ENCODE measurements around the gene TAOK2.

GRCh38 chr16:30030011-30030685 lies 56.5 kb downstream of the TAOK2 start:
- TF ChIP-seq EZH2 (IDR thresholded peaks at IDR 0.05; ENCODE audit: insufficient read depth, poor library complexity, severe bottlenecking) (no peak), EZH2phosphoT487 (IDR thresholded peaks at IDR 0.05; ENCODE audit: insufficient read depth, low read depth) (no peak)

All from GM23248 (cell line).